IPS DF 6.9 (cell line): ENCODE results near the gene GALNT17.

ENCODE experiments used
- DNase-seq: peaks from one replicate; pipeline ENCODE4 v3.0.0-alpha.2; 2013; ENCODE audit warnings: low read depth, low spot score
- H3K27ac ChIP-seq: one replicate; pipeline ENCODE4 v1.5.1; 2013; ENCODE audit warnings: low read length, control low read depth
- H3K27me3 ChIP-seq: 2 replicates; pipeline ENCODE4 v1.6.1; 2013; ENCODE audit warnings: mild to moderate bottlenecking, low read length; ENCODE audit not compliant: control insufficient read depth, insufficient read depth
- H3K36me3 ChIP-seq: 2 replicates; pipeline ENCODE4 v1.6.1; 2013; ENCODE audit warnings: low read length; ENCODE audit not compliant: control insufficient read depth, insufficient read depth
- H3K4me1 ChIP-seq: 2 replicates; pipeline ENCODE4 v1.6.1; 2013; ENCODE audit warnings: low read length; ENCODE audit not compliant: control insufficient read depth, insufficient read depth
- H3K4me3 ChIP-seq: 2 replicates; pipeline ENCODE4 v1.5.1; 2013; ENCODE audit warnings: mild to moderate bottlenecking, low read length
- H3K9me3 ChIP-seq: 2 replicates; pipeline ENCODE4 v1.6.1; 2013; ENCODE audit warnings: low read length, inconsistent platforms; ENCODE audit not compliant: control insufficient read depth, insufficient read depth
- WGBS: extraction: QIAGEN DNeasy Blood & Tissue Kit; methylation state at CpG from one replicate; pipeline ENCODE4 v1.1.7; 2013; ENCODE audit warnings: mixed read lengths, missing lambda C conversion rate; ENCODE audit not compliant: insufficient read length, insufficient coverage; 5-methylcytosine and 5-hydroxymethylcytosine counted together

The GALNT17 gene

DNA sequence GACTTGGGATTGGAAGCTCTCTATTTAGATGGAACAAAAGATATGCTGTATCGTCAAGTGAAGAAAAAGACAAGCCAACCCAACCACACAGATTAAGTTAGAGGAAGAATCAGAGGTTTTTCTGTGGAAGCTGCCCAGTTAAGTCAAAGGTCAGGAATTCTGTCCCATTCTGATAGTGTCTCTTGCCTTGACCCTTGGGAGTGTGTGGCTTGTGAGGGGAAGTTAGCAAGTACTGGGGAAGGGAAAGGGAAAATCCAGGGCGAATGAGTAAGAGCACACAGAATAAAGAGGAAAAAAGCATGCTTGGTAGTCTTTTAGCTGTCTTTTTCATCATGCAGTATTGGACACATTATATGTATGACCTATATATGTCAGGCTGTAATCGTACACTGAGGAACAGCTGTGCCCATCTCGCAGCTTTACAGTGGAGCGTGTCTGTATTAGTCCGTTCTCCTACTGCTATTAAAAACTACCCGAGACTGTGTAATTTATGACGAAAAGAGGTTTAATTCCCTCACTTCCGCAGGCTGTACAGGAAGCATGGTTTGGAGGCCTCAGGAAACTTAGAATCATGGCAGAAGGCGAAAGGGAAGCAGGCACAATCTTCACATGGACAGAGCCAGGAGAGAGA is 197.2 kb downstream of the GALNT17 start:
- WGBS: no CpG with 5 or more reads among the region's 10 CpGs
- DNase-seq: no peak
- Histone ChIP-seq H3K27ac (no peak overlapping the region), H3K36me3 (no peaks in the 10 kb centered on the region), H3K4me3 (no peak overlapping the region), H3K4me1 (peaks cover 1% of the 10 kb centered on the region; the same call in 1 of the 2 replicates), H3K27me3 (no peaks in the 10 kb centered on the region), H3K9me3 (no peaks in the 10 kb centered on the region)

DNA sequence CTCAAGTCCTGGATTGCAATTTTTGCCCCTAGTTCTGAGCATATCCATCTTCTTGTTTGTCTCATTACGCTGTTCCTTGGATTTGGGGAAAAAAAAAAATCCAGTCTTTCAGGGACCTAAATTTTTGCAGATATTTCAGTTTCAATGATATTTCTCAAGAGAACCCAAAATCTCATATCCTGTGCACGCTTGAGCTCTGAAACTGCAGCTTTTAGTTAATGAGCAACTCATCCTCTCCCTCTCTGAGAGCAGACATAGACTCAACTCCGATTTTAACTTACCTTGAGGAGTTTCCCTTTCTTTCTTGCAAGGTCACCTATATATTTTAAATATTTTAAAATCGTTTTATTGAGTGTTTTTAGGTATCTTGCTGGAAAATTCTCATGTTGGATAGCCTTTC is 200.3 kb downstream of the GALNT17 start:
- no peak overlapping the region for H3K27ac ChIP-seq
- no peaks in the 10 kb centered on the region for H3K27me3 ChIP-seq
- H3K4me1 ChIP-seq: peaks cover 1% of the 10 kb centered on the region; the same call in 1 of the 2 replicates
- no peak for DNase-seq
- no peak overlapping the region for H3K4me3 ChIP-seq
- WGBS: no CpG with 5 or more reads among the region's 4 CpGs
- H3K9me3 ChIP-seq: no peaks in the 10 kb centered on the region
- H3K36me3 ChIP-seq: no peaks in the 10 kb centered on the region

DNA sequence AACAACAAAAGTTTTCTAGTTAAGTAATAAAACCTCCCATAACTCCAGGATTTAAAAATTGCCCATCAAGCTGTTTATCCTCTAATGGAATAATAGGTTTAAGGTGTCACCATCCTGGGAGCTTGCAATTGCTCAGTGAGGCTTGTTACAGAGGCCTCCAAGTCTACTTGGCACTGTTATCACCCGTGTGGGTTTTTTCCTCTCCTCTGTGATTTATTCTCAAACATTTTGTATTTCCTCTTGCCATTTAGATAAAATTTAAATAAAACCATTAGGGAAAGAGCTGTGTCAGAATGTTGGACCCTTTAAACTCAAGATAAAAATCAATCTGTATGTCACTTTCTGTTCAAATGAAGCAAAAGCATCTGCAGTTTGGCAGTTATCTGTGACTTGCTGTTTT is 202.6 kb downstream of the GALNT17 start:
- no CpG with 5 or more reads among the region's 1 CpG for WGBS
- no peaks in the 10 kb centered on the region for H3K4me1 ChIP-seq
- DNase-seq: no peak
- H3K4me3 ChIP-seq: no peak overlapping the region
- no peaks in the 10 kb centered on the region for H3K36me3 ChIP-seq
- H3K27me3 ChIP-seq: no peaks in the 10 kb centered on the region
- no peaks in the 10 kb centered on the region for H3K9me3 ChIP-seq
- H3K27ac ChIP-seq: no peak overlapping the region

DNA sequence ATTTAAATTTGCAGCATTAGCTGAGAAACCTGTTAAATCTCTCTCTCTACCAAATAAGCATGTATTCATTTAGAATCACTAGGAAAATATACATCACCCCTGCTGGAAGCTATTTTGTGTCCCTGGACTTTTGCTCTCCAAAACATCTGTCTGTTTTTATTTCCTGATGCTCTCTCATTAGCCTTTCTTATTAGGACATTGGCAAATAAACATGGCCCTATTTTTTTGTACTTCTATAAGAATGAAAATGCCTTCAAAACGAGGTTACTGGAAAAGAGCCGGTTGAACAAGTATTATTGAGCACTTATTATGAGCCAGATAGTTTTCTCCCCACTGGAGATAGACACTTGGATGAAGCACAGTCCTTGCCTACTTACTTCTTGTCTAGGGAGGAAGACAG is 206.9 kb downstream of the GALNT17 start:
- Histone ChIP-seq H3K4me1 (no peaks in the 10 kb centered on the region), H3K27ac (no peak overlapping the region), H3K27me3 (no peaks in the 10 kb centered on the region), H3K36me3 (no peaks in the 10 kb centered on the region), H3K4me3 (no peak overlapping the region), H3K9me3 (no peaks in the 10 kb centered on the region)
- DNase-seq: no peak
- WGBS: no CpG with 5 or more reads among the region's 2 CpGs

DNA sequence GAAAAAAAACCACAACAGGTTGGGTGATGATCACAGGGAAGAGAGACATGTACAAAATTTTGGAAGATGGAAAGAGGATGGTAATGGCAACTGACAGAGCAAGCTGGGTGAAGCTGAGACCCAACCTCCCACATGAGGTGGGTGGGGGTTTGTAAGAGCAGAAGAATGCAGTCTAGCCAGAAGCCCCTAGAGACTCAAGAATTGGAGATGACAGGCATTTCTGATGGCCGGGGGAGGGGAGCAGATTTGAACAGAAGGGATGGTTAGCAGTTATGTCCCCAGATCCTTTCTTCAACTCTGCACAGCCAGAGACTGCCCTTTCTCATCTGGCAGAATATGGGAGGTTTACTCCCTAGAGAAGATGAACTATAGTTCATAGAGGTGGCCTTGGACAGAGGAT is 208.0 kb downstream of the GALNT17 start:
- no peak for DNase-seq
- H3K36me3 ChIP-seq: no peaks in the 10 kb centered on the region
- H3K9me3 ChIP-seq: no peaks in the 10 kb centered on the region
- no peaks in the 10 kb centered on the region for H3K4me1 ChIP-seq
- WGBS: no CpG with 5 or more reads among the region's 1 CpG
- H3K4me3 ChIP-seq: no peak overlapping the region
- H3K27me3 ChIP-seq: no peaks in the 10 kb centered on the region
- H3K27ac ChIP-seq: no peak overlapping the region

DNA sequence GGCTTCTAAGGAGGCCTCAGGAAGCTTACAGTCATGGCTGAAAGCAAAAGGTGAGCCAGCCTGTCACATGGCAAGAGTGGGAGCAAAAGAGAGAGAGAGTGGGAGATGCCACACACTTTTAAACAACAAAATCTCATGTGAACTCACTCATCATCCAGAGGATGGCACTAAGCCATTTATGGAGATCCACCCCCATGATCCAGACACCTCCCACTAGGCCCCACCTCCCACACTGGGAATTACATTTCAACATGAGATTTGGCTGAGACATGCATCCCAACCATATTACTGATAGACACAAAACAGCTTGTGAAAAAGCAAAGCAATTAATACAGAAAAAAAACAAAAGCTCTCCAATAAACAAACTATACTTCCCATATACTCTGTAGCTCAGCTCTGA is 210.3 kb downstream of the GALNT17 start:
- Histone ChIP-seq H3K27me3 (no peaks in the 10 kb centered on the region), H3K9me3 (no peaks in the 10 kb centered on the region), H3K4me1 (no peaks in the 10 kb centered on the region), H3K4me3 (no peak overlapping the region), H3K27ac (no peak overlapping the region), H3K36me3 (no peaks in the 10 kb centered on the region)
- no peak for DNase-seq

DNA sequence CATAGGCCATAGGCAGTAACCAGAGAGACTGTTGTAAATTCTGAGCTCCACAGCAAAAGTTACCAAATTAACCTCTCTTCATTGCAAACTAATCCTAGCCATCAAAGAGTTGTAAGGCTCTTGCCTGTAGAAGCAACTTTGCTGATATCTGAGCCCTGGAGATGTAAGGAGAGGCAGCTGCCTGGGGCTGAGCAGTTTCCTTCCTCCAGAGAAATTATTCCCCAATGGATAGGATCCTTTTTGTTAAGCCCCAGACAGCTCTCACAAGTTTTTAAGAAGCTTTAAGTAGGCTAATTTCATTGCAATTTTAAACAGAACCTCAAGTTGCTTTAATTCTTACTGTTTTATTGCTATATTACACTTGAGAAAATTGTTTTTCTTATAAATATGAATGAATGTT is 211.1 kb downstream of the GALNT17 start:
- no peaks in the 10 kb centered on the region for H3K4me1 ChIP-seq
- no peaks in the 10 kb centered on the region for H3K36me3 ChIP-seq
- H3K9me3 ChIP-seq: no peaks in the 10 kb centered on the region
- no peak for DNase-seq
- no peaks in the 10 kb centered on the region for H3K27me3 ChIP-seq
- H3K27ac ChIP-seq: no peak overlapping the region
- no peak overlapping the region for H3K4me3 ChIP-seq

DNA sequence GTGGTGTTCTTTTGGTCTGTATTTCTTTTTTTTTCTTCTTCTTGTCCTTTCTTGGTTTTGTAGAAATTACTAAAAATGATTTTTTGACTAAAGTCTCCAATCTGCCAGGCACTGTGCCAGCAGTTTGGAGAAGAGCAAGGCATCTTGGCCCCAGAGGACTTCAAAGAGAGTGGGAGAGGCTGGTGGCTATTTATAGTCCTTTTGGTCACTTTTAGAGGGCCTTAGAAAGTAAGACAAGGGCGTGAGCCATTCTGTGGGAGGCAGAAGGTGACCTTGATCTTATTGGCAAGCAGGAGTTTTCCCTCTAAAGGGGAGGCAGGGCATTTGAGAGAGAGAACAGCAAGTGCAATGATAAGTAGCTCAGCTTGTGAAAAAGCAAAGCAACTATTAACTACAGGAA is 211.9 kb downstream of the GALNT17 start:
- Histone ChIP-seq H3K9me3 (no peaks in the 10 kb centered on the region), H3K4me1 (no peaks in the 10 kb centered on the region; the same call in 1 of the 2 replicates), H3K27ac (no peak overlapping the region), H3K36me3 (no peaks in the 10 kb centered on the region), H3K4me3 (no peak overlapping the region), H3K27me3 (no peaks in the 10 kb centered on the region)
- no CpG with 5 or more reads among the region's 1 CpG for WGBS
- no peak for DNase-seq

DNA sequence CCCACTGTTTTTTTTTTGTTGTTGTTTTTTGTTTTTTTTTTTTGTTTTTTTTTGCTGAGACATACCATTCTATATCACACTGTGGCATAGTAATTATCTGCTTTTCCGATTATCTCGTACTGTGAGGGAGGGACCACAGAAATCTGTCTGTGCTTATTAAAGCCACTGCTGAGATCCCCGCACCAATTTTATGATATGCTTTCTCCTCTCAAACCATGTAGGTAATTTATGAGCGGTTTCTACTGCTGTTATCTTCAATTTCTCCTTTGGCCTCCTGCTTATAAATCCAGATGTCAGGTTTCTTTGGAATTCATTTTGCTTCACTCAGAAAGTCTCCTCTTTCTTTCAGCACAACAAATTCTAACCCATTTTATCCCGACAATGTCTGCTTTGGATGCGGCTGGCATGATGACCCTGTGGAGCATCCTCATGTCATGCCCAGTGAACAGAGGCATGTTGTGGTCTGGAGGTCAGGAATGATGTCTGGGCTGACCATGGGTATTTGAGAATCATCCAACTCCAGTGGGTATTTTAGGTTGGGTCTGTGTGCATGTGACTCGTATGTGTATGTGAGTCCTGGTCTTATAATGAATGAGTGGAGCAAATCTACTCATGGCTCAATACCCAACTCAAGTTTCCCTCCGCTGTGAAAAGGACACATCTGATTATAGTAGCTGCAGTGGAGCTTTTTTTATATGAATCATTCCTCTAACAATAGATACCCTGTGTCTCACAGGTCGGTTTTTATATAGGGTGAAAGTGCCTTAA is 213.4 kb downstream of the GALNT17 start:
- Histone ChIP-seq H3K4me1 (no peaks in the 10 kb centered on the region; the same call in 1 of the 2 replicates), H3K9me3 (no peaks in the 10 kb centered on the region), H3K27me3 (no peaks in the 10 kb centered on the region), H3K36me3 (no peaks in the 10 kb centered on the region), H3K27ac (no peak overlapping the region), H3K4me3 (no peak overlapping the region)
- no CpG with 5 or more reads among the region's 9 CpGs for WGBS
- DNase-seq: no peak

DNA sequence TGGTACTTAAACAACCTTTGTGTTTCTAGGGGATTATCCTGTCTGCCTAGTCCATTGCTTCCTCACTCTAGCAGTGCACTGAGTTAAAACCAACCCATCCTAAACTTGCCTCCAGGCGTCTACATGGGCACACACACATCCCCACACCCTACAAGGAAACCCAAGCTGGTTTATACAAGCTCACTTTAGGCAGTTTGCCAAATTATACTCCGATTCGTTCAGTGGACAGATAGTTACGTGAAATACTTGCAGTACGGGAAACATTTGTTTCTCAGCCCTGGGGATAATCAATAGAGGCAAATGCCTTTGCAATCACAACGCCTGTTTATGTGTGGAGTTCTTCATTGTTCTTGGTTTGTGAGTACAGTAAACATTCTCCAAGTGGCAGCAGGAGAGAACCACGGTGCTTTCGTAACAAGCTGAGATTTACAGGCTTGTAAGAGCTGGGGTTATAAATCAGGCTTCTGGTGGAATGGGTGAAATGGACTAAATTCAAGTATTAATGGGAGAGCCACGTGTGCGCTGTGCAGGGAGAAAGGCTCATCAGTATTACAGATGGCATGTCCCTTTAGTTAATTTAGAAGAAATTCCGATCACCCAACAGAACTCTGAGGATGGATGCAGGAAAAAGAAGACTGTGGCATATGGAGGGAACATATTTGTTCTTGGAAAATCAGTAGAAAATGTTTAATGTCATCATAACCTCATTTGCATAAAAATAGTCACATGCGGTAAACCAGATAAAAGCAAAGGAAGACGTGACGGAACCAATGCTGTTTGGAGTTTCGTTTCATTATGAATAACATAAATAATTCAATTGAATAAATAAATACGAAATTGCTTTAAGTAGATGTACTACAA is 217.1 kb downstream of the GALNT17 start:
- Histone ChIP-seq H3K4me3 (no peak overlapping the region), H3K36me3 (no peaks in the 10 kb centered on the region), H3K27me3 (no peaks in the 10 kb centered on the region), H3K9me3 (no peaks in the 10 kb centered on the region; the same call in 1 of the 2 replicates), H3K4me1 (no peaks in the 10 kb centered on the region; the same call in 1 of the 2 replicates), H3K27ac (no peak overlapping the region)
- no CpG with 5 or more reads among the region's 16 CpGs for WGBS
- no peak for DNase-seq
